IPS-NIHi11 (cell line): Measurements from ENCODE around the gene NTRK1.

Experiments used
- DNase-seq: peaks from one replicate; pipeline ENCODE4 v3.0.0; 2012; ENCODE audit warnings: mixed read lengths, low spot score

NTRK1 gene

GRCh38 chr1:156860628-156861423, at the start of gene NTRK1:
Gene NTRK1, plus strand, starts transcription at chr1:156860865. Its CDS starts 70 bp downstream, at chr1:156860935.
- peak; percentile 89 for DNase-seq

- no peak for DNase-seq
Measured at GRCh38 chr1:156811168-156811567, 49.5 kb upstream of the NTRK1 start.

GRCh38 chr1:156812293-156812990, 48.2 kb upstream of the NTRK1 start:
- DNase-seq = no peak

- DNase-seq = no peak
Measured at GRCh38 chr1:156813298-156813697, 47.4 kb upstream of the NTRK1 start.

- DNase-seq = peak; percentile 92
Measured at GRCh38 chr1:156813750-156814570, 46.7 kb upstream of the NTRK1 start.

- DNase-seq = no peak
Measured at GRCh38 chr1:156814571-156815260, 45.9 kb upstream of the NTRK1 start.

GRCh38 chr1:156815307-156815826, 45.3 kb upstream of the NTRK1 start:
- no peak for DNase-seq

- no peak for DNase-seq
Measured at GRCh38 chr1:156815961-156816422, 44.7 kb upstream of the NTRK1 start.

- DNase-seq = no peak
Measured at GRCh38 chr1:156816561-156817328, 43.9 kb upstream of the NTRK1 start, which contains the start of gene SH2D2A. Gene SH2D2A, minus strand, starts transcription at chr1:156816848. Its CDS starts 140 bp downstream, at chr1:156816708.

GRCh38 chr1:156821801-156822200, 38.9 kb upstream of the NTRK1 start:
- DNase-seq = no peak

GRCh38 chr1:156822680-156823079, 38.0 kb upstream of the NTRK1 start:
- no peak for DNase-seq

GRCh38 chr1:156823210-156823790, 37.4 kb upstream of the NTRK1 start:
- DNase-seq = no peak

- no peak for DNase-seq
Measured at GRCh38 chr1:156826630-156827029, 34.0 kb upstream of the NTRK1 start.

- DNase-seq = no peak
Measured at GRCh38 chr1:156828400-156829124, 32.1 kb upstream of the NTRK1 start.

GRCh38 chr1:156832434-156832833, 28.2 kb upstream of the NTRK1 start:
- no peak for DNase-seq

GRCh38 chr1:156833603-156834002, 27.1 kb upstream of the NTRK1 start:
- no peak for DNase-seq

- DNase-seq = no peak
Measured at GRCh38 chr1:156834322-156834721, 26.3 kb upstream of the NTRK1 start.

- DNase-seq = no peak
Measured at GRCh38 chr1:156836041-156836654, 24.5 kb upstream of the NTRK1 start.

- no peak for DNase-seq
Measured at GRCh38 chr1:156836892-156837291, 23.8 kb upstream of the NTRK1 start.
